AG08396 (cell line): ENCODE results near the gene TC2N.
"Not testable (repeated sequence)": the region's sequence is repeated elsewhere in the genome, so short reads cannot be mapped to it uniquely, and the experiment has no call there.

ENCODE experiments used
- DNase-seq: peaks from one replicate; pipeline ENCODE4 v3.0.0; 2012; ENCODE audit warnings: low spot score, mixed read lengths

Gene TC2N

GRCh38 chr14:91889477-91890211, 22.3 kb upstream of the TC2N start:
- DNase-seq = no peak

DNA sequence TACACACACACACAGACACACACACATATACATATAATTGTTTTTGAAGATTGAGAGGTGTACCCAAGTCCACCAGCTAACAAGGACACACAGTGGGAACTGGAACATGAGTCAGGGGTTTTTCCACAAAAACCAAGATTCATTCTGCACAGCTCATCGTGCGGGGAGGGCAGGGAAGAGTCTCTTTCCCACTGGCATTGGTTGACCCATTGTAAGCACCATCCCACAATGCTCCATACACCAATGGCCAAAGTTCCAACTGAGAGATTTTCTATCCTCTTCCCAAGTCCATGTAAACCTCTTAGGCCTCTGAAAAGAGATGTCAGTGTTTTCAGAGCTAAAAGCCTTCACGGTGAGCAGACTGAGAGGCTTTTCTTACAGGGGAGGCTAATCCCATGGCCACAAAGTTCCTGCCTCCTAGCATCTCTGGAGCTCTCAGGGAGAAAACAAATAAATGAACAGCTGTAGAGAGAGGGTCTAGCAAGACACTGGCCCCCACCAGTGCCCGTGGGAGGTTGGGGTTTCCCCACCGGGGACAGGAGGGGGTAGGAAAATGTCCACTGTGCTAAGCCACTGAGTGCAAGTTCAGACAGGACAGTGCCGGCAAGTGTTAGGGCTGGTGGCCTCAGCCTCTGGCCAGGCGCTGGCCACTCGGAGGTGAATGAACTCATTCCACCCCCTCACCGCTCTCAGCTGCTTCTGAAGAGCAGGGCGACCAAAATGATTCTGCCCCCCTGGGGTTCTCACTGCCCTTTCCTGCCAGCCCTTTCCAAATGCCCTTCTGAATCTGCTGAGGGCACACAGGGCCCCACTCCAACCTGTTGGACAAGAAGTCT, 21.5 kb upstream of the TC2N start:
- DNase-seq = no peak

DNA sequence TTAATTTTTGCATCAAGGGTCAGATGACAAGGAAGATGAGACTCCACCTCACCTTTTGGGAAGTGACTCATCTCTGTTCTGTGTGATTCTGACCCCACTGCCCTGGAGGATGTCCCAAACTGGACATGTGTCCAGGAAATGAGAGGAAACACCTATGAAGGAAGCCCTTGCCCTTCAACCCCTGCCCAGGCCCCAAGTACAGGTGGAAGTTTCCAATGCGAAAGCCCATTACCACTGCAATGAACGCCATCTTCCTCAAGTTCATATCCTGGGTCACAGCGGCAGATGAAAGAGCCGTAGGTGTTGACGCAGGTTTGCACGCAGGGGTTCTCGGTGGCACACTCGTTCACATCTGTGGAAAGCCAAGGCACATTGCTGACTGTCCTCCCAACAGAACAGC, 19.6 kb upstream of the TC2N start:
- DNase-seq = no peak

GRCh38 chr14:91885839-91886238, 18.5 kb upstream of the TC2N start:
- no peak for DNase-seq

- DNase-seq = no peak
These were observed 17.9 kb upstream of the TC2N start for GRCh38 chr14:91885113-91885712.

GRCh38 chr14:91884664-91885063, 17.3 kb upstream of the TC2N start:
- no peak for DNase-seq

- DNase-seq = no peak
These were observed 16.4 kb upstream of the TC2N start for GRCh38 chr14:91883753-91884152.

GRCh38 chr14:91882776-91883175, 15.4 kb upstream of the TC2N start:
- DNase-seq = no peak

- DNase-seq = no peak
These were observed 15.0 kb upstream of the TC2N start for GRCh38 chr14:91882369-91882768.

DNA sequence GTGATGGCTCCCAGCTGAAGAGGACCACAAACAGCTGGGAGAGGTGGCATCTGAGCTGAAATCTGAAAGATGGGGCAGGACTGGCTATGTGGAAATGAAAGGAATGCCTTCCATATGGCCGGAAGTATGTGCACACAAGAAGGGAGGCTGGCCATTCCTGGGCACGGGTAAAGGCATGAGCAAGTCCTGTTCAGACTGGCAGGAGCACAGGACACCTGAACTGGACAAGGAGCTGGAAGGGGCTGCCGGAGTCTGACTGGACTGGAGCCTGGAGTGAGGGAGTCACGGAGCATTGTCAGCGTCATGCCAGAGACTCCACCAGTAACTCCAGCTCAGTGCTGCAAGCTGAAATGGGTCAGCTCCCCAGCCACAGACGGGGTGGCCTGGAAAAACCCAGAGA, 11.9 kb upstream of the TC2N start:
- DNase-seq = no peak

GRCh38 chr14:91878274-91878673, 10.9 kb upstream of the TC2N start:
- no peak for DNase-seq

DNA sequence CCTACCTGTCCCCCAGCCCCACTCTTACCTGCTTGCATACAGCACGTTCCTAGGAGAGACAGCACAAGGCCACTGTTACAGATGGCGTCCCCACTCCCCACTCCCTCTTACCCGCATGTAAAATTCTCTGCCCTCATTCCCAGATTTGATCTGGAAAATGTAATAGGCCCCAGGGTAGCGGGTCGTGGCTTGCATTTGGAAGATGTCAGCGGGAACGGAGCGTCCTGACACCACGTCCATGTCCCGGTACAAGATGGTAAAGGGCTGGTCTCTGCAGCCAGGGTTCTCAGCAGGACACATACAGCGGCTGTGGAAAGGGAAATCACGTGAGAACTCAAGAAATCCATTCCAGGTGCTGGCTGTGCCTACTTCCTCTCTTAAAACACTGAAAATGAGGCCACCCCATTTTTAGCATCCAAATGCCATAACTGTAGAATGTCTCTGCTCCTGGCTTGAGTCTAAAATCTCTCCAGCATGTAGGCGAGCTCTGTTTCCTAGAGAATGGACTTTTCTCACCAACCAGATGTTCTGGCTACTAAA, 10.1 kb upstream of the TC2N start:
- DNase-seq = no peak

DNA sequence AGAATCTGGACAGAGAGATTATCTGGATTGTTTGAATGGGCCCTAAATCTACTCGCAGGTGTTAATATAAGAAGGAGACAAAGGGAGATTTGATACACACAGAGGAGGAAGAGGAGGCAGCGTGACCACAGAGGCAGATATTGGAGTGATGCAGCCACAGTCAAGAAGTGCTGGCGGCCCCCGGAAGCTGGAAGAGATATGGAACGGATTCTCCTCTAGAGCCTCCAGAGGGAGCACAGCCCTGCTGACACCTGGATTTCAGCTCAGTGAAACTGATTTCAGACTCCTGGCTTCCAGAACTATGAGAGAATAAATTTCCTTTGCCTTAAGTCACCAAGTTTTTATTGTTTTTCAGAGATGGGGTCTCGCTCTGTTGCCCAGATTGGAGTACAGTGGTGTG, 9.2 kb upstream of the TC2N start:
- DNase-seq = no peak

- DNase-seq = no peak
These were observed 8.4 kb upstream of the TC2N start for GRCh38 chr14:91875525-91876286.

GRCh38 chr14:91873471-91874415, 6.4 kb upstream of the TC2N start:
- no peak for DNase-seq

- DNase-seq = peak; percentile 45
These were observed 5.5 kb upstream of the TC2N start for GRCh38 chr14:91872517-91873470.

DNA sequence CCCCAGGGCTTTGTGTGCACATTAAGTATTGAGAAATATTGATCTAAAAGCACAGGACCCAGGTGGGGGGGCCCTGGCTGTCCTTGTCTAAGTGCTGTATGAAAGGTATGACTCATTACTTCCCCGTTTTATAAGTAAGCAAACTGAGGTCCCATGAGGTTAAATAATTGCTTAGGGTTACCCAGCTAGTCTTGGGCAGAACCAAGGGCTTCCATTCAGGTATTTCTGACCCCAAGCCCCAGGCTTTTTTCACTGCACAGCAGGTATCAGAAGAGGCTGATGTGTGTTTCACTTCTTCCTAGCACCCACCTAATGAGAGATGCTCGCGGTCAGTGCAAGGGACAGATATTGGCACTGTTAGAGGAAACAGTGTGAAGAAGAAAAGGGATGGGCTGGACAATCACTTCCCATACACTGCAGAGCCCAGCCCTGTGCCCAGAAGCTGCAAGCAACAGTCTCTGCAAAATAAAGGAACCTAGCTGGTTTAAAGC, 4.7 kb upstream of the TC2N start:
- DNase-seq = no peak

DNA sequence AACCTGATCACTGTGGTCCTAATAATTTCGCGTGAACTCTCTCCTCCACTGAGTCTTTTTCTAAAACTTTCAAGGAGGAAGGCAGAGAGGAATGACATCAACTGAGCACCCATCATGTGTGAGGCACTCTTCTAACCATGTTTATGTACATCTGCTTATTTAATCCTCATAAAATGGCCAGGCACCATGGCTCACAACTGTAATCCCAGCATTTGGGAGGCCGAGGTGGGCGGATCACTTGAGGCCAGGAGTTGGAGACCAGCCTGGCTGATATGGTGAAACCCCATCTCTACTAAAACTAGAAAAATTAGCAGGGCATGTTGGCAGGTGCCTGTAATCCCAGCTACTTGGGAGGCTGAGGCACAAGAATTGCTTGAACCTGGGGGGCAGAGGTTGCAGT, 4.1 kb upstream of the TC2N start:
- DNase-seq = not testable (repeated sequence)

DNA sequence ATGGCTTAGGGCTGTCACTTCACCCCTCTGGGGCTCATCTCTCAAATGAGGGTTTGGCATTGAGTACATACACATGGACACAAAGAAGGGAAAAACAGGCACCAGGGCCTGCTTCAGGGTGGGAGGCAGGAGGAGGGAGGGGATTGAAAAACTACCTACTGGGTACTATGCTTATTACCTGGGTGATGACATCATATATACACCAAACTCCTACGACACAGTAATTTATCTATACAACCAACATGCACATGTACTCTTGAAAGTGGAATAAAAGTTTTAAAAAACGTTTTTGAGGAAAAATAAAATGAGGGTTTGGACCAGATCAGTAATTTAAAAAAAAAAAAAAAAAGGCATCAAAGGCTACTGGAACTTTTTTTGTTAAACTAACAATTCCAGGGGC, 3.6 kb upstream of the TC2N start:
- no peak for DNase-seq

GRCh38 chr14:91870001-91870400, 2.7 kb upstream of the TC2N start:
- no peak for DNase-seq
